Measurements from ENCODE around the gene EGFL6.

GRCh38 chrX:13654116-13654515, 84.7 kb downstream of the EGFL6 start:
- no peak for TF ChIP-seq EZH2 (IDR thresholded peaks at IDR 0.05; ENCODE audit: borderline replicate concordance)
- TF ChIP-seq CTCF (IDR thresholded peaks at IDR 0.05; ENCODE audit: poor library complexity) = no peak

All from hepatocyte (in vitro differentiated cells).